Ovary (tissue), 9 donors: ENCODE measurements around the gene MT1X. TPM values are rescaled to one million over a fixed set of nuclear protein-coding genes. Genes with fewer than 3 reads are reported as not detected.

Experiments
- DNase-seq, 5 donors: peaks; one replicate each; pipeline ENCODE4 v3.0.0-alpha.2; 2019 to 2020
- H3K27ac ChIP-seq, 2 donors: fragments of 200-600 bp; one replicate each; pipeline versions ENCODE4 v1.5.1 to v1.8.0; 2019 to 2022
- H3K27me3 ChIP-seq: fragments of 200-600 bp; one replicate; pipeline ENCODE4 v1.8.0; 2022
- H3K36me3 ChIP-seq: fragments of 200-600 bp; sonication (generic); one replicate; pipeline ENCODE4 v1.5.1; 2019
- H3K4me1 ChIP-seq: one replicate; pipeline ENCODE4 v1.8.1; 2013; ENCODE audit warnings: mild to moderate bottlenecking, moderate library complexity; ENCODE audit not compliant: insufficient read depth
- H3K4me3 ChIP-seq: fragments of 200-600 bp; sonication (generic); one replicate; pipeline ENCODE4 v1.5.1; 2017
- H3K9me3 ChIP-seq, 2 donors: fragments of 200-600 bp in 1 of 2; sonication (generic) in 1 of 2; one replicate each; pipeline versions ENCODE4 v1.5.1 to v1.8.1; 2013 to 2019; ENCODE audit warnings: mild to moderate bottlenecking in 1 of 2, moderate library complexity in 1 of 2
- EP300 ChIP-seq: sonication (generic); formaldehyde crosslinking; IDR thresholded peaks from one replicate; pipeline ENCODE4 v1.6.1; 2017; ENCODE audit warnings: antibody characterized with exemption
- POLR2A ChIP-seq: fragments of 450-650 bp; IDR thresholded peaks from one replicate; pipeline ENCODE4 v1.6.1; 2017; ENCODE audit warnings: antibody characterized with exemption, mild to moderate bottlenecking, moderate library complexity
- WGBS, 3 donors: extraction: QIAGEN DNeasy Blood & Tissue Kit in 1 of 3; methylation state at CpG; one replicate each; pipeline versions ENCODE4 v1.1.5 to v1.1.7; 2013 to 2017; 5-methylcytosine and 5-hydroxymethylcytosine counted together
- intact Hi-C, 4 donors: fragments of 100-400 bp; cut with DNase I; formaldehyde crosslinking; loops; one replicate each; pipeline versions ENCODE4 v1.11.0 to v1.15.1; 2022 to 2023
- polyA plus RNA-seq, 2 donors: library from polyadenylated mRNA; stranded (reverse); fragments of 200-250 nt in 1 of 2; fragments of 350-450 nt in 1 of 2; fragmentation: Illumina TruSeq in 1 of 2; extraction: RNeasy Lipid Tissue Mini Kit (QIAGEN cat#74804) in 1 of 2; gene quantifications; one replicate each; pipeline ENCODE4 v1.2.3, GENCODE V29; 2013 to 2014
- total RNA-seq, 7 donors: library from RNA; depleted of rRNA in 2 of 7; stranded (reverse); fragments of >200 nt in 2 of 7; fragmentation: NEBNext Ultra II Directional in 3 of 7; extraction: Animal tissue kit (Norgen Biotek cat#: 25700) in 3 of 7; gene quantifications; one replicate each; pipeline versions ENCODE4 v1.1.0 to v1.2.4, GENCODE V29; 2016 to 2023
- TF ChIP-seq, protein P1 (sequence below), 3 donors: fragments of 450-650 bp in 2 of 3; fragments of 200-600 bp in 1 of 3; IDR thresholded peaks; one replicate each; pipeline versions ENCODE4 v1.5.1 to v1.8.0; 2016 to 2022; ENCODE audit warnings: antibody characterized with exemption in 3 of 3, mild to moderate bottlenecking in 1 of 3
- donor health status: DM: no; HTN: no; CAD: no; lungs with moderate emphysema.
- donor health status: DM: no; HTN: no; CAD: no.
- donor health status: Bipolar disorder and iron deficiency.
- donor health status: DM: yes; HTN: yes; CAD: no.
- donor health status: DM: no; HTN: no; CAD: no.
- donor health status: DM: yes; HTN: yes; CAD: no.

Gene MT1X
- total and polyA plus RNA-seq, 9 donors = 10.0 to 1,106 (median 141) TPM

GRCh38 chr16:56709443-56710040 lies 27.3 kb downstream of the MT1X start:
- Histone ChIP-seq H3K36me3 (no peaks in the 10 kb centered on the region), H3K27me3 (no peaks in the 10 kb centered on the region), H3K4me1 (no peaks in the 10 kb centered on the region), H3K4me3 (no peak overlapping the region), H3K27ac (no peak overlapping the region), H3K9me3 (no peaks in the 10 kb centered on the region)
- TF ChIP-seq, protein P1, sequence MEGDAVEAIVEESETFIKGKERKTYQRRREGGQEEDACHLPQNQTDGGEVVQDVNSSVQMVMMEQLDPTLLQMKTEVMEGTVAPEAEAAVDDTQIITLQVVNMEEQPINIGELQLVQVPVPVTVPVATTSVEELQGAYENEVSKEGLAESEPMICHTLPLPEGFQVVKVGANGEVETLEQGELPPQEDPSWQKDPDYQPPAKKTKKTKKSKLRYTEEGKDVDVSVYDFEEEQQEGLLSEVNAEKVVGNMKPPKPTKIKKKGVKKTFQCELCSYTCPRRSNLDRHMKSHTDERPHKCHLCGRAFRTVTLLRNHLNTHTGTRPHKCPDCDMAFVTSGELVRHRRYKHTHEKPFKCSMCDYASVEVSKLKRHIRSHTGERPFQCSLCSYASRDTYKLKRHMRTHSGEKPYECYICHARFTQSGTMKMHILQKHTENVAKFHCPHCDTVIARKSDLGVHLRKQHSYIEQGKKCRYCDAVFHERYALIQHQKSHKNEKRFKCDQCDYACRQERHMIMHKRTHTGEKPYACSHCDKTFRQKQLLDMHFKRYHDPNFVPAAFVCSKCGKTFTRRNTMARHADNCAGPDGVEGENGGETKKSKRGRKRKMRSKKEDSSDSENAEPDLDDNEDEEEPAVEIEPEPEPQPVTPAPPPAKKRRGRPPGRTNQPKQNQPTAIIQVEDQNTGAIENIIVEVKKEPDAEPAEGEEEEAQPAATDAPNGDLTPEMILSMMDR (IDR thresholded peaks at IDR 0.05) = no peak
- no peak for TF ChIP-seq POLR2A
- TF ChIP-seq EP300 = no peak
- 79 to 88% (median 85%) methylated on average over 4 of the region's 4 CpGs for WGBS, 3 donors
- no peak for DNase-seq
- intact Hi-C loops = loop anchor here in 1 of 4 donors (10.0 kb wide), 1 partner anchor 195 kb away; no protein-coding TSS in a partner anchor

DNA sequence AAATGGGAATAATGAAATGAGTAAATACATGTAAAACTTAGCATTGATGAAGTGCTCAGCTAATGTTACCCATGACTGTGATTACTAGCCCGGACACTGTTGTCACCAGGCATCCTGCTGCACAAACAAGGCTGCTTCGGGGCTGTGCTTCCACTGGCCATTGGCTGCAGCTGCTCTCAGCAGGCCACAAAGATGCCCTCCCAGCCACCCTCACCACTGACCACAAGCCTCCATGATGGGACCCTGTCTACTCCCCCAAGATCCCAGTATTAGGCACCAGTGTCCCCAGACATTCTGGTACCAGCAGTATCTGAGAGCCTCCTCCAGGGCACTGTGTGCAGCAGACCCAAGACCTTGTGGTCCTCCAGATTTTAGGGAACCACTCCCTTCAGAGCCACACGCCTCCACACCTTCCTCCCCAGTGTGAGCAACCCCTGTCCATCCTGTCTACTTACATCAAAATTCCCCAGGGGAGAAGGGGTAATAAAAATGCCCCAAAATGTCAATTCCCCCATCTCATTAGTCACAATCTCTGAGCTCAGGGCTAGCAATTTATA lies 28.0 kb downstream of the MT1X start:
- Histone ChIP-seq H3K36me3 (no peaks in the 10 kb centered on the region), H3K9me3 (no peaks in the 10 kb centered on the region), H3K27me3 (no peaks in the 10 kb centered on the region), H3K4me3 (no peak overlapping the region), H3K27ac (no peak overlapping the region), H3K4me1 (no peaks in the 10 kb centered on the region)
- TF ChIP-seq, protein P1 (IDR thresholded peaks at IDR 0.05) = no peak
- TF ChIP-seq EP300 = no peak
- TF ChIP-seq POLR2A = no peak
- intact Hi-C loops = no loop called here
- DNase-seq = no peak
- 73 to 89% (median 89%) methylated on average over 3 of the region's 3 CpGs for WGBS, 3 donors

DNA sequence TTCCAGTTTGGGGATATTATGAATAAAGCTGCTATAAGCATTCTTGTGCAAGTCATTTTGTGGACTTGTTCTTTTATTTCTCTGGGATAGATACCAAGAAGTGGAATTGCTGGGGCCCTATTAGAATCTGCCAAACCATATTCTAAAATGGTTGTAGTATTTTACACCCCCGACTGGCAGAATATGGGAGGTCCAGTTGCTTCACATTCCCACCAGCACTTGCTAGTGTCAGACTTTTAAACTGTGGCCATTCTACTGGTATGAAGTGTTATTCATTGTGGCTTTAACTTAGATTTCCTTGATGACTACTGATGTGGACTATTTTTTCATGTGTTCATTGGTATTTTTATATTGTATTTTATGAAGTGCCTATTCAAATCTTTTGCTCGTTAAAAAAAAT lies 29.6 kb downstream of the MT1X start:
- H3K4me1 ChIP-seq = no peaks in the 10 kb centered on the region
- intact Hi-C loops = no loop called here
- WGBS, 3 donors = 86 to 91% (median 87%) methylated on average over 2 of the region's 2 CpGs

GRCh38 chr16:56713794-56714193 lies 31.5 kb downstream of the MT1X start:
- WGBS, 3 donors = 90 to 95% (median 92%) methylated on average over 2 of the region's 2 CpGs
- TF ChIP-seq, protein P1 (IDR thresholded peaks at IDR 0.05) = no peak
- TF ChIP-seq POLR2A (no peak), EP300 (no peak)
- H3K36me3 ChIP-seq = no peaks in the 10 kb centered on the region

More for the DNA sequence above, 29.6 kb downstream of the MT1X start:
- TF ChIP-seq EP300 (no peak), POLR2A (no peak)
- TF ChIP-seq, protein P1 (IDR thresholded peaks at IDR 0.05) = no peak
- Histone ChIP-seq H3K4me3 (no peak overlapping the region), H3K36me3 (no peaks in the 10 kb centered on the region), H3K27me3 (no peaks in the 10 kb centered on the region), H3K27ac (no peak overlapping the region), H3K9me3 (no peaks in the 10 kb centered on the region)
- no peak for DNase-seq

More at GRCh38 chr16:56713794-56714193, 31.5 kb downstream of the MT1X start:
- Histone ChIP-seq H3K27ac (no peak overlapping the region), H3K27me3 (no peaks in the 10 kb centered on the region), H3K4me3 (no peak overlapping the region), H3K9me3 (no peaks in the 10 kb centered on the region), H3K4me1 (no peaks in the 10 kb centered on the region)
- no peak for DNase-seq
- intact Hi-C loops = no loop called here
